Activated T-helper 1 cell treated with anti-CD3 and anti-CD28 coated beads, Interleukin-12 subunit alpha, Interleukin-12 subunit beta, Interleukin-2, Interleukin-4 antibody, amounts not matched to agents 30 ng/mL and 10 ng/mL and 1 ng/mL, durations not matched to agents 14 hours and 24 hours and 36 hours (primary cell): ENCODE measurements around the gene PWWP2B. TPM values are rescaled to one million over a fixed set of nuclear protein-coding genes. Genes with fewer than 3 reads are reported as not detected.

Source experiments
- DNase-seq: peaks from one replicate; pipeline ENCODE4 v3.0.0; 2021; ENCODE audit warnings: low spot score
- H3K27ac Mint-ChIP-seq: one replicate; pipeline ENCODE4 v1.8.0; 2021; ENCODE audit warnings: mild to moderate bottlenecking, mixed read lengths
- H3K27me3 Mint-ChIP-seq: one replicate; pipeline ENCODE4 v1.8.0; 2022; ENCODE audit warnings: mild to moderate bottlenecking, moderate library complexity, mixed read lengths; ENCODE audit not compliant: insufficient read depth
- H3K36me3 Mint-ChIP-seq: one replicate; pipeline ENCODE4 v1.8.0; 2021; ENCODE audit warnings: low read depth, mixed read lengths
- H3K4me1 Mint-ChIP-seq: one replicate; pipeline ENCODE4 v1.8.0; 2021; ENCODE audit warnings: low read depth, mixed read lengths
- H3K4me3 Mint-ChIP-seq: one replicate; pipeline ENCODE4 v1.8.0; 2021; ENCODE audit warnings: mild to moderate bottlenecking, moderate library complexity, mixed read lengths
- H3K9me3 Mint-ChIP-seq: one replicate; pipeline ENCODE4 v1.8.0; 2021; ENCODE audit warnings: mixed read lengths
- intact Hi-C: fragments of 100-400 bp; cut with micrococcal nuclease; formaldehyde crosslinking; loops from one replicate; pipeline ENCODE4 v1.15.1; 2024
- total RNA-seq: library from RNA; stranded (reverse); gene quantifications from 2 replicates; pipeline ENCODE4 v1.2.3, GENCODE V29; 2022

Gene PWWP2B
- total RNA-seq, 1 donor from 2014 or later, result 4.1 TPM

GRCh38 chr10:132366499-132366898 is 30.5 kb upstream of the PWWP2B start:
- no peaks in the 10 kb centered on the region for H3K27me3 Mint-ChIP-seq
- intact Hi-C loops, result loop anchor here (10.0 kb wide), 1 partner anchor 248 kb away; no protein-coding TSS in a partner anchor
- no peak for DNase-seq
- H3K4me3 Mint-ChIP-seq, result no peak overlapping the region
- peaks cover 3% of the 10 kb centered on the region for H3K36me3 Mint-ChIP-seq
- H3K9me3 Mint-ChIP-seq, result peaks cover 11% of the 10 kb centered on the region
- no peak overlapping the region for H3K27ac Mint-ChIP-seq
- H3K4me1 Mint-ChIP-seq, result peaks cover 8% of the 10 kb centered on the region

- Mint-ChIP-seq H3K36me3 (peaks cover 3% of the 10 kb centered on the region), H3K9me3 (peaks cover 11% of the 10 kb centered on the region), H3K4me3 (no peak overlapping the region), H3K27ac (no peak overlapping the region), H3K4me1 (peaks cover 8% of the 10 kb centered on the region), H3K27me3 (no peaks in the 10 kb centered on the region)
- DNase-seq, result no peak
- intact Hi-C loops, result loop anchor here (10.0 kb wide), 1 partner anchor 246 kb away; no protein-coding TSS in a partner anchor
These were observed 28.6 kb upstream of the PWWP2B start for GRCh38 chr10:132368391-132368790.

- Mint-ChIP-seq H3K36me3 (peaks cover 3% of the 10 kb centered on the region), H3K9me3 (peaks cover 11% of the 10 kb centered on the region), H3K4me3 (no peak overlapping the region), H3K4me1 (peaks cover 8% of the 10 kb centered on the region), H3K27ac (no peak overlapping the region), H3K27me3 (no peaks in the 10 kb centered on the region)
- intact Hi-C loops, result loop anchor here (10.0 kb wide), 1 partner anchor 246 kb away; no protein-coding TSS in a partner anchor
- DNase-seq, result no peak
These were observed 27.9 kb upstream of the PWWP2B start for GRCh38 chr10:132368881-132369635.

- no peak for DNase-seq
- Mint-ChIP-seq H3K9me3 (peaks cover 4% of the 10 kb centered on the region), H3K27ac (no peak overlapping the region), H3K4me3 (no peak overlapping the region), H3K4me1 (peaks cover 3% of the 10 kb centered on the region), H3K36me3 (peaks cover 2% of the 10 kb centered on the region), H3K27me3 (no peaks in the 10 kb centered on the region)
- intact Hi-C loops, result loop anchor here (10.0 kb wide), 1 partner anchor 245 kb away; no protein-coding TSS in a partner anchor
These were observed 27.3 kb upstream of the PWWP2B start for GRCh38 chr10:132369636-132370185.

- Mint-ChIP-seq H3K27ac (no peak overlapping the region), H3K9me3 (no peaks in the 10 kb centered on the region), H3K36me3 (no peaks in the 10 kb centered on the region), H3K27me3 (no peaks in the 10 kb centered on the region), H3K4me3 (no peak overlapping the region), H3K4me1 (no peaks in the 10 kb centered on the region)
- no peak for DNase-seq
- intact Hi-C loops, result no loop called here
These were observed 26.3 kb upstream of the PWWP2B start for GRCh38 chr10:132370426-132371340.

GRCh38 chr10:132371641-132372081 is 25.3 kb upstream of the PWWP2B start:
- Mint-ChIP-seq H3K9me3 (no peaks in the 10 kb centered on the region), H3K27me3 (no peaks in the 10 kb centered on the region), H3K27ac (no peak overlapping the region), H3K36me3 (no peaks in the 10 kb centered on the region), H3K4me1 (no peaks in the 10 kb centered on the region), H3K4me3 (no peak overlapping the region)
- intact Hi-C loops, result no loop called here
- DNase-seq, result no peak

- Mint-ChIP-seq H3K27ac (no peak overlapping the region), H3K9me3 (no peaks in the 10 kb centered on the region), H3K4me3 (no peak overlapping the region), H3K27me3 (no peaks in the 10 kb centered on the region), H3K36me3 (no peaks in the 10 kb centered on the region), H3K4me1 (no peaks in the 10 kb centered on the region)
- intact Hi-C loops, result no loop called here
- no peak for DNase-seq
These were observed 24.4 kb upstream of the PWWP2B start for GRCh38 chr10:132372516-132373095.

- Mint-ChIP-seq H3K4me3 (no peak overlapping the region), H3K27me3 (no peaks in the 10 kb centered on the region), H3K4me1 (no peaks in the 10 kb centered on the region), H3K27ac (no peak overlapping the region), H3K9me3 (no peaks in the 10 kb centered on the region), H3K36me3 (no peaks in the 10 kb centered on the region)
- no peak for DNase-seq
- intact Hi-C loops, result no loop called here
These were observed 23.6 kb upstream of the PWWP2B start for GRCh38 chr10:132373241-132373955.

GRCh38 chr10:132374176-132374575 is 22.8 kb upstream of the PWWP2B start:
- intact Hi-C loops, result no loop called here
- H3K4me3 Mint-ChIP-seq, result no peak overlapping the region
- H3K27ac Mint-ChIP-seq, result no peak overlapping the region
- no peaks in the 10 kb centered on the region for H3K9me3 Mint-ChIP-seq
- H3K36me3 Mint-ChIP-seq, result no peaks in the 10 kb centered on the region
- H3K4me1 Mint-ChIP-seq, result no peaks in the 10 kb centered on the region
- no peaks in the 10 kb centered on the region for H3K27me3 Mint-ChIP-seq
- DNase-seq, result no peak

GRCh38 chr10:132374612-132375011 is 22.4 kb upstream of the PWWP2B start:
- no peaks in the 10 kb centered on the region for H3K4me1 Mint-ChIP-seq
- DNase-seq, result no peak

GRCh38 chr10:132375116-132375794 is 21.7 kb upstream of the PWWP2B start:
- Mint-ChIP-seq H3K9me3 (no peaks in the 10 kb centered on the region), H3K4me1 (no peaks in the 10 kb centered on the region), H3K36me3 (no peaks in the 10 kb centered on the region), H3K4me3 (no peak overlapping the region), H3K27ac (no peak overlapping the region), H3K27me3 (no peaks in the 10 kb centered on the region)
- intact Hi-C loops, result no loop called here
- DNase-seq, result no peak

More at GRCh38 chr10:132374612-132375011, 22.4 kb upstream of the PWWP2B start:
- no peak overlapping the region for H3K27ac Mint-ChIP-seq
- no peaks in the 10 kb centered on the region for H3K36me3 Mint-ChIP-seq
- no peaks in the 10 kb centered on the region for H3K27me3 Mint-ChIP-seq
- no peak overlapping the region for H3K4me3 Mint-ChIP-seq
- no peaks in the 10 kb centered on the region for H3K9me3 Mint-ChIP-seq
- intact Hi-C loops, result no loop called here
